HCT116 (cell line): ENCODE results near the gene PRRG4.

Experiments
- POLR2AphosphoS5 ChIP-seq: IDR thresholded peaks from 2 replicates; pipeline ENCODE4 v1.6.1; 2011; ENCODE audit warnings: mild to moderate bottlenecking, low read depth, low read length, moderate library complexity
- SRF ChIP-seq: IDR thresholded peaks from 2 replicates; pipeline ENCODE4 v1.6.1; 2012; ENCODE audit warnings: low read depth
- YY1 ChIP-seq: IDR thresholded peaks from 2 replicates; pipeline ENCODE4 v1.6.1; 2011; ENCODE audit warnings: low read length, low read depth, moderate library complexity, mild to moderate bottlenecking; ENCODE audit not compliant: insufficient replicate concordance; ENCODE audit errors: extremely low read depth
- TF ChIP-seq, protein P1 (sequence below), 3 experiments: fragments of 200-600 bp in 1 of 3; sonication (generic) in 1 of 3; IDR thresholded peaks in 2 of 3; conservative IDR thresholded peaks in 1 of 3; 2 replicates each; pipeline ENCODE4 v1.5.1; 2012 to 2017; ENCODE audit warnings: low read depth in 2 of 3, low read length in 2 of 3, antibody characterized with exemption in 1 of 3, borderline replicate concordance in 1 of 3, control low read depth in 1 of 3, mild to moderate bottlenecking in 1 of 3, mixed read lengths in 1 of 3, mixed run types in 1 of 3, moderate library complexity in 1 of 3; ENCODE audit not compliant: insufficient read depth in 1 of 3

GRCh38 chr11:32796425-32796824 is 33.3 kb upstream of the PRRG4 start:
- TF ChIP-seq POLR2AphosphoS5 (no peak), SRF (no peak), YY1 (no peak)
- TF ChIP-seq, protein P1, sequence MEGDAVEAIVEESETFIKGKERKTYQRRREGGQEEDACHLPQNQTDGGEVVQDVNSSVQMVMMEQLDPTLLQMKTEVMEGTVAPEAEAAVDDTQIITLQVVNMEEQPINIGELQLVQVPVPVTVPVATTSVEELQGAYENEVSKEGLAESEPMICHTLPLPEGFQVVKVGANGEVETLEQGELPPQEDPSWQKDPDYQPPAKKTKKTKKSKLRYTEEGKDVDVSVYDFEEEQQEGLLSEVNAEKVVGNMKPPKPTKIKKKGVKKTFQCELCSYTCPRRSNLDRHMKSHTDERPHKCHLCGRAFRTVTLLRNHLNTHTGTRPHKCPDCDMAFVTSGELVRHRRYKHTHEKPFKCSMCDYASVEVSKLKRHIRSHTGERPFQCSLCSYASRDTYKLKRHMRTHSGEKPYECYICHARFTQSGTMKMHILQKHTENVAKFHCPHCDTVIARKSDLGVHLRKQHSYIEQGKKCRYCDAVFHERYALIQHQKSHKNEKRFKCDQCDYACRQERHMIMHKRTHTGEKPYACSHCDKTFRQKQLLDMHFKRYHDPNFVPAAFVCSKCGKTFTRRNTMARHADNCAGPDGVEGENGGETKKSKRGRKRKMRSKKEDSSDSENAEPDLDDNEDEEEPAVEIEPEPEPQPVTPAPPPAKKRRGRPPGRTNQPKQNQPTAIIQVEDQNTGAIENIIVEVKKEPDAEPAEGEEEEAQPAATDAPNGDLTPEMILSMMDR (IDR thresholded peaks at IDR 0.05 in 2 of 3, conservative IDR thresholded peaks at IDR 0.05 in 1 of 3; ENCODE audit: borderline replicate concordance in 1 of 3, insufficient read depth in 1 of 3, low read depth in 2 of 3, low read length in 2 of 3) = no peak
